Activated naive CD4-positive, alpha-beta T cell treated with anti-CD3 and anti-CD28 coated beads, Interleukin-2, amount 50 U/mL, for 16 hours (primary cell): ENCODE results near the gene CRB3.
"Not testable (repeated sequence)": the region's sequence is repeated elsewhere in the genome, so short reads cannot be mapped to it uniquely, and the experiment has no call there.

ENCODE experiments used
- DNase-seq: peaks from one replicate; pipeline ENCODE4 v3.0.0-alpha.2; 2020

CRB3 gene

GRCh38 chr19:6464070-6464873 lies at the start of gene CRB3:
CRB3 (plus strand) TSS chr19:6464271; CDS start chr19:6464702, 431 bp downstream.
- DNase-seq = peak; percentile 58

GRCh38 chr19:6414793-6415590 lies 49.1 kb upstream of the CRB3 start:
- no peak for DNase-seq

GRCh38 chr19:6415591-6416190 lies 48.4 kb upstream of the CRB3 start:
- DNase-seq = no peak

GRCh38 chr19:6416658-6417405 lies 47.2 kb upstream of the CRB3 start:
- no peak for DNase-seq

- DNase-seq = no peak
Measured at GRCh38 chr19:6417713-6418561, 46.1 kb upstream of the CRB3 start.

- DNase-seq = no peak
Measured at GRCh38 chr19:6418562-6418932, 45.5 kb upstream of the CRB3 start.

- DNase-seq = no peak
Measured at GRCh38 chr19:6421075-6422014, 42.7 kb upstream of the CRB3 start.

- peak; percentile 48 for DNase-seq
Measured at GRCh38 chr19:6423499-6424194, 40.4 kb upstream of the CRB3 start.

GRCh38 chr19:6424195-6424938 lies 39.7 kb upstream of the CRB3 start, which contains the start of gene KHSRP:
KHSRP (minus strand) TSS chr19:6424811; CDS start chr19:6424701, 110 bp downstream.
- peak; percentile 52 for DNase-seq

GRCh38 chr19:6424939-6425731 lies 38.9 kb upstream of the CRB3 start:
- DNase-seq = peak; percentile 99

GRCh38 chr19:6425732-6426620 lies 38.1 kb upstream of the CRB3 start:
- DNase-seq = no peak

- DNase-seq = no peak
Measured at GRCh38 chr19:6427131-6427530, 36.9 kb upstream of the CRB3 start.

GRCh38 chr19:6428692-6429418 lies 35.2 kb upstream of the CRB3 start:
- DNase-seq = not testable (repeated sequence)

- DNase-seq = no peak
Measured at GRCh38 chr19:6429419-6430221, 34.5 kb upstream of the CRB3 start.

GRCh38 chr19:6431891-6432290 lies 32.2 kb upstream of the CRB3 start:
- no peak for DNase-seq

GRCh38 chr19:6433165-6433564 lies 30.9 kb upstream of the CRB3 start:
- DNase-seq = no peak
